Measurements from ENCODE around the gene FBXO48. TPM values are rescaled to one million over a fixed set of nuclear protein-coding genes. Genes with fewer than 3 reads are reported as not detected.

FBXO48 gene, protein sequence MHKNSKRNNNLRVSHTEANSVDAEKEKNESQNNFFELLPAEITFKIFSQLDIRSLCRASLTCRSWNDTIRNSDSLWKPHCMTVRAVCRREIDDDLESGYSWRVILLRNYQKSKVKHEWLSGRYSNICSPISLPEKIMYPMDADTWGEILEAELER
- total RNA-seq (0.66 TPM), polyA plus RNA-seq (1.4 TPM)
- long read RNA-seq, donor 1, result 0 reads
- long read RNA-seq, donor 2, result 0 reads
- long read RNA-seq, donor 3, result 0 reads
- long read RNA-seq, donor 4, full-length matches to known transcripts, result 2 of 2 reads
- long read RNA-seq, donor 4, partial matches to known transcripts, result 0 of 2 reads
- long read RNA-seq, donor 4, other reads (novel, unspliced or antisense), result 0 of 2 reads
- long read RNA-seq, donor 5, result 0 reads
- long read RNA-seq, donor 6, result 0 reads
- long read RNA-seq, donor 7, result 0 reads
- long read RNA-seq, donor 8, full-length matches to known transcripts, result 1 of 1 reads
- long read RNA-seq, donor 8, partial matches to known transcripts, result 0 of 1 reads
- long read RNA-seq, donor 8, other reads (novel, unspliced or antisense), result 0 of 1 reads
- long read RNA-seq, donor 9, result 0 reads
- long read RNA-seq, donor 10, result 0 reads

DNA sequence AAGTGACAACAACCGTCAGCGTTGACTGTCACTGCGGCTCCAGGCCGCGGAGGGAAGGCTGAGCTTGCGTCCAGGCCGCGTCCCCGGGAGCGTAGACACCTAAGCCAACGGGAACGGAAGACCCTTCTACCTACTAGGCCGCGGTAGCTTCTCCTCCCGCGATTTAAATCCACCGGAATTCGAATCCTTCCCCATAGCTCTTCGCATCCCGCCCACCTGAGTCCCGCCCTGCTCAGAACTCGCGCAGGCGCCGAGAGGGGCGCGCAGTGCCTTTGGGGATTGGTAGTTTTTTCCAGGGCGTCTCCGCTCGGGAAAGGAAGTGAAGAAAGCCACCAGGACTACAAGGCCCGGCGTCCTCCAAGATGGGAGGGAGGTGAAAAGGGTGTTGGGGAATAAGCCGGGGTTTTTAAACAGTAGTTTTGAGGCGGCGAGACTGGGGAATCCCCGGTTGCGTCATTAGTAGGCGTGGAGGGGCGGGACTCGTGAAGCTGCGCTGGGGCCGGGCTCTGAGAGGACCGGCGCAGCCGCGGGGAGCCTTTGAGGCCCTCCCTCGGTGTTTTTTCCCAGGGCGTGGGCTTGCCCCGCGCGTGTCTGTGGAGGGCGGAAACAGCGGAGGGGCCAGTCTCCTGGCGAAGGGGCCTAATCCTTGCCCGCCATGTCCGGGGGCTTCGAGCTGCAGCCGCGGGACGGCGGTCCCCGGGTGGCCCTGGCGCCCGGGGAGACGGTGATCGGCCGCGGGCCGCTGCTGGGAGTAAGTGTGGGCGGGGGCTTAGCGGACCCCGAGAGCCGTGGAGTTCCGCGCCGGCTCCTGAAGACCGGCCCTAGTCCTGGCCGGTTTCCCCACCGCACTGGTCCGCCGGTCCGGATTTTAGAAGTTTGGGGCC, at the start of gene FBXO48, which contains the start of gene APLF:
Gene FBXO48, minus strand, starts transcription at position 218 of the 884 bp plus-strand sequence. CDS start 2,149 bp downstream, outside the sequence.
Gene APLF, plus strand, starts transcription at position 509 of the 884 bp plus-strand sequence. Its CDS starts 147 bp downstream, at position 656.
- peaks cover 7 to 11% of the 10 kb centered on the region in 2 donors for H3K4me1 ChIP-seq (ENCODE audit: control insufficient read depth in 2 of 2, insufficient read depth in 2 of 2, low read length in 2 of 2)
- WGBS, result under 1% methylated on average over 82 of the region's 82 CpGs
- peak within 1 kb of the TSS; percentile 76 to 79 for H3K27ac ChIP-seq (ENCODE audit: low read depth in 1 of 2, low read length in 1 of 2)

DNA sequence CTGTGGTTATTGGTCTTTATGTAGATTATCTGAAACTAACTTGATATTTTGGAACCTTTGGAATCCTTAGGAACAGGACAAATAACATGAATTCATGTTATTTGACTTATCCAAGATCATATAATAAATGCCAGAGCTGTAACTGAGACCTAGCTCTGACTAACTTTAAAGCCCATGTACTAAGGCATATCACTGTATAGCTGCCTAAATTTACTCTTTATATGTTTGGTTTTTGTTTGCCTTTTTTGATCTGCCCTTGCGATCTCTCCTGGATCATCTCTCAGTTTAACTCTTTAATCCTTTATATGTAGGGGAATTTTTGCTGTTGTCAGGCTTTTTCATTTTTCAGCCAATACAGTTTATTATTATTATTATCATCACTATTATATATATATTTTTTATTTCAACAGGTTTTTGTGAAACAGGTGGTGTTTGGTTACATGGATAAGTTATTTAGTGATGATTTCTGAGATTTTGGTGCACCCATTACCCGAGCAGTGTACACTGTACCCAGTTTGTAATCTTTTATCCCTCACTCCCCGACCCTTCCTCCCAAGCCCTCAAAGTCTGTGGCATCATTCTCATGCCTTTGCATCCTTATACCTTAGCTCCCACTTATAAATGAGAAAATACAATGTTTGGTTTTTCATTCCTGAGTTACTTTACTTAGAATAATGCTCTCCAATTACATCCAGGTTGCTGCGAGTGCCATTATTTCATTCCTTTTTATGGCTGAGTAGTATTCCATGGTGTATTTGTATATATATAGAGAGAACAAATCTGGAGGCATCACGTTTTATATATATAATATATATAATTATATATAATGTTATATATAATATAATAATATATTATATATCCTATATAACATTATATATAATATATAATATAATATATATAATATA, 49.2 kb upstream of the FBXO48 start:
- 99% methylated on average over 5 of the region's 5 CpGs for WGBS
- Histone ChIP-seq H3K27me3 (ENCODE audit: control insufficient read depth in 2 of 2, insufficient read depth in 1 of 2, low read length in 1 of 2) (no peaks in the 10 kb centered on the region), H3K9me3 (ENCODE audit: control insufficient read depth in 2 of 2, insufficient read depth in 1 of 2, low read length in 1 of 2) (no peaks in the 10 kb centered on the region), H3K4me3 (ENCODE audit: low read length in 2 of 2) (no peak overlapping the region), H3K4me1 (ENCODE audit: control insufficient read depth in 2 of 2, insufficient read depth in 2 of 2, low read length in 2 of 2) (no peaks in the 10 kb centered on the region), H3K27ac (ENCODE audit: low read depth in 1 of 2, low read length in 1 of 2) (no peak overlapping the region), H3K36me3 (ENCODE audit: control insufficient read depth in 2 of 2, insufficient read depth in 2 of 2, low read length in 1 of 2) (no peaks in the 10 kb centered on the region)
- DNase-seq (ENCODE audit: low read depth in 6 of 9, low spot score in 9 of 9), result peak in 1 of 9 donors; percentile 44

More for the DNA sequence above, at the start of gene FBXO48, which contains the start of gene APLF:
- no peaks in the 10 kb centered on the region for H3K36me3 ChIP-seq (ENCODE audit: control insufficient read depth in 2 of 2, insufficient read depth in 2 of 2, low read length in 1 of 2)
- no peaks in the 10 kb centered on the region for H3K9me3 ChIP-seq (ENCODE audit: control insufficient read depth in 2 of 2, insufficient read depth in 1 of 2, low read length in 1 of 2)
- no peaks in the 10 kb centered on the region for H3K27me3 ChIP-seq (ENCODE audit: control insufficient read depth in 2 of 2, insufficient read depth in 1 of 2, low read length in 1 of 2)
- peak within 1 kb of the TSS; percentile 69 to 84 for H3K4me3 ChIP-seq (ENCODE audit: low read length in 2 of 2)
- peak; percentile 94 to 99 (median 97) for DNase-seq (ENCODE audit: low read depth in 6 of 9, low spot score in 9 of 9)

DNA sequence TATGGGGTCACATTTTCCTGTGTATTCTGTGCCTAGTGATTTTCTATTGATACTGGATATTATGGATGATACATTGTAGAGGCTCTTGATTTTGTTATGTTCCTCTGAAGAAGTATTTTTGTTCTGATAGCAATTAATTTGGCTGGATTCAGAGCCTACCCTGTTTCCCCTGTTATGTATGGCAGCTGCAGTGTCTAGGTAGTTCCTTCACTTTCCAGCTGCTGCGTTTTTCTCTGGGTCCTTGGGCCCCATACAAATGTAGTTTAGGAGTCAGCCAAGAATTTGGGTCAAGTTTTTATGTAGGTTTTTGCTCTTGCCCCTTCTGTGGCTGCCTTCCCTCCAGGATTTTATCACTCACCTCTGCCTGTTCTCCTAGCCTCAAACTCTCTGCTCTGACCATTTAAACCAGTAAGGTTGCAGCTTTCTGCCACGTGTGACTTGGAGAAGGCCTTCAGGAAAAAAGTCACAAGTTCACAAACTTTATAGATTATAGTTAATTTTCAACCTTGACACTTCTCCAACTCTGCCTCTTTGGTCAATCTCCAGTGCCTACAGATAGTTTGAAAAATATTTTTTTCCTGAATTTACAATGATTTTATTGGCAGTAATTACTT, 47.3 kb upstream of the FBXO48 start:
- no peak overlapping the region for H3K27ac ChIP-seq (ENCODE audit: low read depth in 1 of 2, low read length in 1 of 2)
- no peaks in the 10 kb centered on the region for H3K27me3 ChIP-seq (ENCODE audit: control insufficient read depth in 2 of 2, insufficient read depth in 1 of 2, low read length in 1 of 2)
- no peaks in the 10 kb centered on the region for H3K36me3 ChIP-seq (ENCODE audit: control insufficient read depth in 2 of 2, insufficient read depth in 2 of 2, low read length in 1 of 2)
- H3K4me1 ChIP-seq (ENCODE audit: control insufficient read depth in 2 of 2, insufficient read depth in 2 of 2, low read length in 2 of 2), result no peaks in the 10 kb centered on the region
- H3K9me3 ChIP-seq (ENCODE audit: control insufficient read depth in 2 of 2, insufficient read depth in 1 of 2, low read length in 1 of 2), result no peaks in the 10 kb centered on the region
- no peak overlapping the region for H3K4me3 ChIP-seq (ENCODE audit: low read length in 2 of 2)
- WGBS, result 93% methylated on average over 2 of the region's 2 CpGs
- no peak for DNase-seq (ENCODE audit: low read depth in 6 of 9, low spot score in 9 of 9)

DNA sequence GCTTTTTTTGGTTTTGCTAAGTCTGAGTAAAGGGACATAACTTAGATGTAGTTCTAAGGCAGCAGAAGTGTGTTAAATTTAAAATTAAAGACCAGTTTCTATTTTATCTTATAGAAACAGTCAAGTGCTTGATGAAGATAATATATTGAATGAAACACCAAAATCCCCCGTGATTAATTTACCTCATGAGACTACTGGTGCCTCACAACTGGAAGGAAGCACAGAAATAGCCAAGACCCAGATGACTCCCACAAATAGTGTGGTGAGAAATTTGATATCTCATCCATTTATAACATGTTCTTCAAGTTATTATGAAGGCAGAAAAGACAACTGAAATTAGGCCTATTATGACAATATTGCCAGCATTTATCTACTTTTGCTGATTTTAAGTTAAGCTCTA, 45.9 kb upstream of the FBXO48 start:
- H3K4me1 ChIP-seq (ENCODE audit: control insufficient read depth in 2 of 2, insufficient read depth in 2 of 2, low read length in 2 of 2), result no peaks in the 10 kb centered on the region
- H3K4me3 ChIP-seq (ENCODE audit: low read length in 2 of 2), result no peak overlapping the region
- DNase-seq (ENCODE audit: low read depth in 6 of 9, low spot score in 9 of 9), result no peak
- H3K27me3 ChIP-seq (ENCODE audit: control insufficient read depth in 2 of 2, insufficient read depth in 1 of 2, low read length in 1 of 2), result no peaks in the 10 kb centered on the region
- no peaks in the 10 kb centered on the region for H3K9me3 ChIP-seq (ENCODE audit: control insufficient read depth in 2 of 2, insufficient read depth in 1 of 2, low read length in 1 of 2)
- WGBS, result 32% methylated on average over 1 of the region's 1 CpG
- no peaks in the 10 kb centered on the region for H3K36me3 ChIP-seq (ENCODE audit: control insufficient read depth in 2 of 2, insufficient read depth in 2 of 2, low read length in 1 of 2)
- H3K27ac ChIP-seq (ENCODE audit: low read depth in 1 of 2, low read length in 1 of 2), result no peak overlapping the region

DNA sequence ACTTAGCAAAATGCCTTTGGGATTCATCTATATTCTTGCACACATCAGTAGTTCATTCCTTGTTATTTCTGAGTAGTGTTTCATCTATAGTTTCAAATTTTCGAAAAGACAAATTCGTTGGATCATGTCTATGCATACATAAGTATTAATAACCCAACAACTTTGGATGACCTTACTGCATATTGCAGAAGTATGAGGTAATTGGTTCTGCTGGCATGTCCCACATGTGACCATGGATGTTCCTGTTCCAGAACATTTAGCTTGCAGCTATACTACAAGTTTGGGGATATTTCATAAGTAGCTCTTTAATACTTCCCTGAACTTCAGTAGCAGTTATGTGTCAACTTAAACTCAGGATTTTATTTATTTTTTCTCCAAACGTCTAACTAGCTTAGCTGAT, 45.2 kb upstream of the FBXO48 start:
- no peak for DNase-seq (ENCODE audit: low read depth in 6 of 9, low spot score in 9 of 9)

DNA sequence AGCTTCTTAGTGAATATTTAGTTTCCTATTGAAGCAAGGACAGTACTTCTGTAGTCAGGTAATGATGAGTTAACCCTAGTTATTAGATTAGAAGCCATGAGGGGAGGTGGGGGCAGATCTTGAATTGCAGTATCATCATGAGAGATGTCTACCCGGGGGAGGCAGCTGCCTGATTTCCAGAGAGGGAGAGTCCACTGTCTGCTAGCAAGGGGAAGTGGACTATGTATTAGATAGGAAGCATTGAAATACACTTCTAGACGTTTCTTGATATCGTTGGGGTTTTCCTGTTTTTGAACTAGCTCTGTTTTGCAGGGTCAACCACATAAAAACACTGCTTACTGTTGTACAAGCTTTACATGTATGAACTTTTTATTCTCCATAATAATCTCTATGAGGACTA, 39.1 kb upstream of the FBXO48 start:
- Histone ChIP-seq H3K27me3 (ENCODE audit: control insufficient read depth in 2 of 2, insufficient read depth in 1 of 2, low read length in 1 of 2) (no peaks in the 10 kb centered on the region), H3K36me3 (ENCODE audit: control insufficient read depth in 2 of 2, insufficient read depth in 2 of 2, low read length in 1 of 2) (no peaks in the 10 kb centered on the region), H3K27ac (ENCODE audit: low read depth in 1 of 2, low read length in 1 of 2) (no peak overlapping the region), H3K4me1 (ENCODE audit: control insufficient read depth in 2 of 2, insufficient read depth in 2 of 2, low read length in 2 of 2) (no peaks in the 10 kb centered on the region), H3K9me3 (ENCODE audit: control insufficient read depth in 2 of 2, insufficient read depth in 1 of 2, low read length in 1 of 2) (no peaks in the 10 kb centered on the region), H3K4me3 (ENCODE audit: low read length in 2 of 2) (no peak overlapping the region)
- no peak for DNase-seq (ENCODE audit: low read depth in 6 of 9, low spot score in 9 of 9)
- WGBS, result 14% methylated on average over 3 of the region's 3 CpGs

More for the DNA sequence above, 45.2 kb upstream of the FBXO48 start:
- no peaks in the 10 kb centered on the region for H3K4me1 ChIP-seq (ENCODE audit: control insufficient read depth in 2 of 2, insufficient read depth in 2 of 2, low read length in 2 of 2)
- H3K27ac ChIP-seq (ENCODE audit: low read depth in 1 of 2, low read length in 1 of 2), result no peak overlapping the region
- no peaks in the 10 kb centered on the region for H3K36me3 ChIP-seq (ENCODE audit: control insufficient read depth in 2 of 2, insufficient read depth in 2 of 2, low read length in 1 of 2)
- 88% methylated on average over 3 of the region's 3 CpGs for WGBS
- H3K9me3 ChIP-seq (ENCODE audit: control insufficient read depth in 2 of 2, insufficient read depth in 1 of 2, low read length in 1 of 2), result no peaks in the 10 kb centered on the region
- no peak overlapping the region for H3K4me3 ChIP-seq (ENCODE audit: low read length in 2 of 2)
- no peaks in the 10 kb centered on the region for H3K27me3 ChIP-seq (ENCODE audit: control insufficient read depth in 2 of 2, insufficient read depth in 1 of 2, low read length in 1 of 2)

DNA sequence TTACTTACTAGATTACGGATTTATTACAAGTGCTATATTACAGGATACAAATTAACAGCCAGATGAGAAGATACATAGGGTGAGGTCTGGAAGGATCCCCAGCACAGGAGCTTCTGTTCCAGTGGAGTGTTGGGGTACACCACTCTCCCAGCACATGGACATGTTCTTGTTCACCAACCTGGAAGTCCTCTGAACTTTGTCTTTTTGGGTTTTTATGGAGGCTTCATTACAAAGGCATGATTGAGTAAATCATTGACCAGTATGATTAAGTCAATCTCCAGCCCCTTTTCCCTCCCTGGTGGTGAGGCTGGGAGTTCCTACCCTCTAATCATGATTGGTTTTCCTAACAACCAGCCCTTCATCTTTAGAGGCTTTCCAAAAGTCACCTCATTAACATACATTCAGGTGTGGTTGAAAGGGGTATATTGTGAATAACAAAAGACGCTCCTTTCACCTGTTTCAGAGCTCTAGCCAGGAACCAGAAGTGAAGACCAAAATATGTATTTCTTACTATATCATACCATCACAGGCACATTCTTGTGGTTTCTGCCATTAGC, 38.6 kb upstream of the FBXO48 start:
- Histone ChIP-seq H3K27me3 (ENCODE audit: control insufficient read depth in 2 of 2, insufficient read depth in 1 of 2, low read length in 1 of 2) (no peaks in the 10 kb centered on the region), H3K4me3 (ENCODE audit: low read length in 2 of 2) (no peak overlapping the region), H3K4me1 (ENCODE audit: control insufficient read depth in 2 of 2, insufficient read depth in 2 of 2, low read length in 2 of 2) (no peaks in the 10 kb centered on the region), H3K36me3 (ENCODE audit: control insufficient read depth in 2 of 2, insufficient read depth in 2 of 2, low read length in 1 of 2) (no peaks in the 10 kb centered on the region), H3K27ac (ENCODE audit: low read depth in 1 of 2, low read length in 1 of 2) (no peak overlapping the region), H3K9me3 (ENCODE audit: control insufficient read depth in 2 of 2, insufficient read depth in 1 of 2, low read length in 1 of 2) (no peaks in the 10 kb centered on the region)
- WGBS, result 98% methylated on average over 2 of the region's 2 CpGs
- DNase-seq (ENCODE audit: low read depth in 6 of 9, low spot score in 9 of 9), result no peak

DNA sequence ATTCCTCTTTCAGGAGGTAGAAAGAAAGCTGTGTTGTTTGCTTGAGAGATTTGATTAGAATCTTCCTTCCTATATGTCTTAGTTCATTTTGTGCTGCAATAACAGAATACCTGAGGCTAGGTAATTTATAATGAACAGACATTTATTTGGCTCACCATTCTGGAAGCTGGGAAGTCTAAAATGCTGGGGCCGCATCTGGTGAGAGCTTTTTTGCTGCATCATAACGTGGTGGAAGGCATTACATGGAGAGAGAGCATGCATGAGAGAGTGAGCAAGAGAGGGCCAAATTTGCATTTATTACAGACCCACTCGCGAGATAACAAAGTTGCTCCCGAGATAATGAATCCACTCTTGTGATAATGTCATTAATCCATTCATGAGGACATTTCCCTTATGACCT, 34.7 kb upstream of the FBXO48 start:
- H3K36me3 ChIP-seq (ENCODE audit: control insufficient read depth in 2 of 2, insufficient read depth in 2 of 2, low read length in 1 of 2), result no peaks in the 10 kb centered on the region
- H3K4me3 ChIP-seq (ENCODE audit: low read length in 2 of 2), result no peak overlapping the region
- WGBS, result 98% methylated on average over 5 of the region's 5 CpGs
- no peaks in the 10 kb centered on the region for H3K4me1 ChIP-seq (ENCODE audit: control insufficient read depth in 2 of 2, insufficient read depth in 2 of 2, low read length in 2 of 2)
- H3K27ac ChIP-seq (ENCODE audit: low read depth in 1 of 2, low read length in 1 of 2), result no peak overlapping the region
- DNase-seq (ENCODE audit: low read depth in 6 of 9, low spot score in 9 of 9), result no peak
- H3K27me3 ChIP-seq (ENCODE audit: control insufficient read depth in 2 of 2, insufficient read depth in 1 of 2, low read length in 1 of 2), result no peaks in the 10 kb centered on the region
- no peaks in the 10 kb centered on the region for H3K9me3 ChIP-seq (ENCODE audit: control insufficient read depth in 2 of 2, insufficient read depth in 1 of 2, low read length in 1 of 2)
